GM12891 (cell line): Measurements from ENCODE around the gene PPARA.

Experiments used
- DNase-seq: peaks from one replicate; pipeline ENCODE4 v3.0.0; 2011; ENCODE audit warnings: low spot score; ENCODE audit not compliant: insufficient read length
- FAIRE-seq: peaks from 2 replicates; lab custom pipeline; 2011; peaks lifted over from hg19 to GRCh38; lab: Jason Lieb, UNC
- PAX5 ChIP-seq: IDR thresholded peaks from 2 replicates; pipeline ENCODE4 v1.6.1; 2011; ENCODE audit warnings: low read length, moderate library complexity, mild to moderate bottlenecking; ENCODE audit not compliant: insufficient read depth, severe bottlenecking
- POLR2A ChIP-seq: IDR thresholded peaks from 2 replicates; pipeline ENCODE4 v1.6.1; 2011; ENCODE audit warnings: low read depth, low read length, control low read depth
- POLR2AphosphoS5 ChIP-seq: IDR thresholded peaks from 2 replicates; pipeline ENCODE4 v1.6.1; 2011; ENCODE audit warnings: low read depth, low read length, control low read depth
- POU2F2 ChIP-seq: IDR thresholded peaks from 2 replicates; pipeline ENCODE4 v1.6.1; 2011; ENCODE audit warnings: low read depth, mild to moderate bottlenecking, control low read depth, low read length, moderate library complexity
- SPI1 ChIP-seq: IDR thresholded peaks from 2 replicates; pipeline ENCODE4 v1.6.1; 2011; ENCODE audit warnings: low read depth, low read length, control low read depth
- TAF1 ChIP-seq: IDR thresholded peaks from 2 replicates; pipeline ENCODE4 v1.6.1; 2011; ENCODE audit warnings: low read depth, low read length, control low read depth

PPARA gene

DNA sequence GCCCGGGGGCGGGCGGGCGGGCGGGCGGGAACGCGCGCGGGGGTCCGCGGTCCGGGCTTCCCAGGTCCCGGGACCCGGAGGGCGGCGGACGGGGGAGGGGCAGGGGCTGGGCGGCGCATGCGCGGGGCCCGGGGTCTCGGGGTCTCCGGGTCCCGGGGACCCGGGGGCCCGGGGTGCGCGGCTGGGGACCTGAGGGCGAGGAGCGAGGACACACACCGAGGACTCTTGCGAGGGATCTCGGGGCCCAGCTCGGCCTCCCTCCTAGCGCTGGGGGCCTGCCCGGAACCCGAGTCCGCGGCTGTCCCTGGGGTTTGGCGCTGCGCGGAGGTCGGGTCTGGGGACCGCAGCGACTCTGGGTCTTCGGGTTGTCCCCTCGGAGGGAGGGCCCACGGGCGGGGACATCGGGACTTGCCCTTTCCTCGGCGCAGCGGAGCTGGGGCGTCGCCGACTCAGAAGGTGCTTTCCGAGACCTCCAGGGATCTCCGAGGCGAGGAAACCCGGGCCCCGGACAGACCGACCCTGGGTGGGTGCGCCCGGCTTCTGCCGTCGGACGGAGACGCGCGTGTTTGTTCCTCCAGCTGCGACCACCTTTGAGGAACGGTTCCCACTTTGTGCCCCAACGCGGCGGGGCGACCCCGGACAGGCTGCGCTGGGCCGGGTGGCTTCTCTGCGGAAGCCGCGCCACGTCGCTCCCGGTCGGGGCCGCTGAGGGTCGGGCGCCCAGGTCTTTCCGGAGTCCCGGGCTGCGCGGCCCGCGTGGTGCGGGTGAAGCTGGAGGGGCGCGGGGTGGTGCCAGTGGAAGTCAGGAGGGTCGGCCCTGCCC, 540 bp downstream of the PPARA start:
- peak; percentile 41 for FAIRE-seq

DNA sequence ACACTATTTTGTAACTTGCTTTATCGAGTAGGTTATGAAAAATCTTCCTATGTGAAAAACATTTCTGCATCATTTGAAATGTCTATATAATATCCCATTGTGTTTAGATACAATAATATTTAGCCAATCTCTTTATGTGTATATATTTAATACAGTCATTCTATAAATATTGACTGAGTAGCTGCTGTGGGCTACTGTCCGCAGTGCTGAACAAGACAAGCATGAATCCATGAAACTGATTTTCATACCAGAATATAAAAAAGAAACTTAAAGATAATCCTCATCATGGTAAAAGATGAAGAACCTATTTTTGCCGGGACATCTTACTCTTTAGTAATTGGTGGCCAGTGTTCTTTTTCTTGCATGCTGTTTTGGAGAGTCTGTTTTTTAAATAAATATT, 3.6 kb downstream of the PPARA start:
- FAIRE-seq (no peak), DNase-seq (no peak)
- TF ChIP-seq POLR2AphosphoS5: no peak

More for the DNA sequence above, 540 bp downstream of the PPARA start:
- no peak for TF ChIP-seq PAX5
- no peak for TF ChIP-seq POLR2A
- no peak for TF ChIP-seq SPI1
- TF ChIP-seq POU2F2: no peak
- no peak for TF ChIP-seq TAF1
- no peak for TF ChIP-seq POLR2AphosphoS5
- peak; percentile 74 for DNase-seq

DNA sequence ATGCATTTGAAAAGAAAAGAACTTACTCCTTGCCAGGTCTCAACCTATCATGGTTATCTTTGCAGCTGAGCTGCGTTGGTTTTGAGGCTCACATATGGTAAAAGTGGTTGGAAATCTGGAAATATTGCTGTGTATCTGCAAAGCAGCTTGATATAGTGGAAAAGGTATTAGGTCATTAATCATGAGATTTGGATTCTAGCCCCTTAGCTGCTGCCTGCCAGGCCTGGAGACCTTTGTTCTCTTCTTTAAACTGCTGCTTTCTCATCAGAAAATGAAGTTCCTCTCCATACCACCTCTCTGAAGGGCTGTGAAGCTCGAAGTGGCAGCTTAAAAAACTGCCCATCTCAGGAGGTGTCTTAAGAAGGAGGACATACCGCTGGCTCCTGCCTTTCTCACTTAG, 5.7 kb downstream of the PPARA start:
- no peak for FAIRE-seq
- TF ChIP-seq POLR2A: no peak
- TF ChIP-seq TAF1: no peak
- no peak for DNase-seq

DNA sequence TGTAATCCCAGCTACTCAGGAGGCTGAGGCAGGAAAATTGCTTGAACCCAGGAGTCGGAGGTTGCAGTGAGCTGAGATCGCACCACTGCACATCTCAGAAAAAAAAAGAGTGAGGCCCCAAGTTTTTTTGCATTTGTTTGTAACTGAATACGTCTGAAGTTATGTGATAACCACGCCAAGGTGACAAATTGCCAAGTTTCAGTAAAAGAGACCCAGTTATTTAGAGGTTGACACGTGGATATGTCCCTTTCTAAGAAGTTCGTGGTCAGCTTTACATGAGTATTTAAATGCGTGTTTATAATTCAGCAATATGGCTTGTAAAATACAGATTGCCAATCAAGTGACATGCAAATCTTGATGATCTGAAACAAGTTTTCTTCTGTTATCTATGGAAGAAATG, 8.0 kb downstream of the PPARA start:
- DNase-seq (no peak), FAIRE-seq (no peak)
- TF ChIP-seq POLR2AphosphoS5 (no peak), PAX5 (no peak), TAF1 (no peak), SPI1 (no peak), POLR2A (no peak), POU2F2 (no peak)

DNA sequence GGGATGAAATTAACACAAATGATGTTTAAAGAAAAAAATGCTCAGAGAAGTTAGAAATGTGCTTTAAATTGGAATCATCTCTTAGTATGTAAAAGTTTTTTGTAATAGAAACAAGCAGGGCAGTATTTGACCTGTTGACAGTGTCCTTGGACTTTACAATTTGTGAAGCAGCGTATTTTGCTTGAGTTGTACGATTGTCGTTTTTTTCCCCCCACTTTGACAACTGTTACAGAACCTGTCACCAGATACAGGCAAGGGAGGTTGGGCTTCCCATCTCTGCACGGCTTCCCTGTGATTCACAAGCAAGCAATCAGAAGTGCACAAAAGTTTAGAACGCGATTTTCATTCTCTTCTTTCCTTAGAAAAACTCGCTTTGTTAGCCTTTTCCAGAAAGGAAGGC, 8.9 kb downstream of the PPARA start:
- DNase-seq (no peak), FAIRE-seq (no peak)
- TF ChIP-seq POLR2A (no peak), POLR2AphosphoS5 (no peak), SPI1 (no peak)

DNA sequence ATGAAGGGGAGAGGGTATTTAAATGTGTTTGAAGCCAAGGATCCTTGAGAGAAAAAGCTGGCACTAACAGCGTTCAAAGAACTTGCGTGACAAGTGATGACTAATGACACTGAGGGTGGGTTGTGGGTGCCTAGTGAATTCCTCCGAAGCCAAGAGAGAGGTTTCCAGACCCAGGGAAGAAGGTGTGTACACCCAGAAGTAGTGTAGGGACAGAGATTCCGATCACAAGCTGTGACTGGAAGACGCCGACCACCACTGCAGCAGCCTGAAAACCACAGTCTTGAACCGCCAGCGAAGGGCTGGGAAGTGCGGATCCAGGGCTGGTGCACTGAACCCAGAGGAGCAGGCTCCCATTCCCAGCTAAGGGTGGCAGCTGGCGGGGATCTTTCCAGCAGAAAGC, 9.5 kb downstream of the PPARA start:
- DNase-seq: no peak
- no peak for FAIRE-seq
- TF ChIP-seq PAX5: no peak
- TF ChIP-seq SPI1: no peak
- no peak for TF ChIP-seq POLR2AphosphoS5
- TF ChIP-seq POLR2A: no peak
- no peak for TF ChIP-seq POU2F2
- no peak for TF ChIP-seq TAF1

DNA sequence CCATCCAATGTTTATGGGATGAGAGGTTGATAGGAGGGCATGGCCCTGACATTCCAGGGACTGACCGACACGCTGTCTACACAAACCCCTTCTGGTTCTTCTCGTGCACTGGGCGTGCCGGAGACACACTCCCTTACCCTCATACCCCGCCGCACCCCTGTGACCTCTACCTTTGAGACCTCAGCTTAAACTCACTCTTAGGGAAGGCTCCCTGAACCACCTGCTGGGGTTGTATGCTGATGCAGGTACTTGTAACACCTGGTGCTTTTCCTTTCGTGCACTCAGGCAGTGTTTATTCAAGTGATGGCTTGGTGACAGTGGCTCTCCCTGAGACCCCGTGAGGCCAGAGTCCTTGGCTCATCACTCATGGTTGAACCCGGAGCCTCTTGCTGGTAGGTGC, 12.0 kb downstream of the PPARA start:
- no peak for FAIRE-seq
- no peak for DNase-seq
- TF ChIP-seq POU2F2 (no peak), TAF1 (no peak), POLR2A (no peak), POLR2AphosphoS5 (no peak), PAX5 (no peak), SPI1 (no peak)

DNA sequence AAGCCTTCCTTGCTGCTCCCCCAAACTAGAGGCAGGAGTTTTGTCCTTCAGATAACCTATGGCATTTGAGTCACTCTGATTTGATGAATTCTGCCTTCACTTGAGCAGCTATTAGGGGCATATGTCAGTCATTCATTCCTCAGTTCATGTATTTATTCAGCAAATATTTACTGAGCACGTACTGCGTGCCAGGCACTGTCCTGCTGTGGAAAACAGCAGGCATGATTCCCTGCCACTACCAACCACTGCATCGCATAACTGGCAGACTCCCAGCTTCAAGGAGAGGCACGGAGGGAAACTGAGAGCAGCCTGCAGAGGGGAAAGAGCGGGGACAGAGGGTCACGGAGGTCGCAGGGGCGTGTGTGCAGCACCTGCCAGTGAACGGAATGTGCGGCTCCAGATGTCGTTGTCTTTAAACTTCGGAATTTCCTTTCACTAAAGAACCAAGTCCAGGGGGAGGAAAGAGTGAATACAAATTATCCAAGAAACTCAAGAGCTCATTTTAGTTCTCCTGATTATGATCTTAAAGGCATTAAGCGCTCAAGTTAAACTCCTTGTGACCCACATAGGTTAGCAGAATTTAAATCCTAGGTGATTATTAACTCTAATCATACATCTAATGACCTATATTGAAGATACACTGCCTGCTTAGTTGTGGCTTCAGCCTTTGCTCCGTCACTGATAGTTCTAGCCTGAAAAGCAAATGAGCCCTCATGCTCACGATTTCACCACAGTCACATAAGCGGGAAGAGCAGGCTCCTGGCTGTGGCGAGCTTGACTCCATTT, 12.6 kb downstream of the PPARA start:
- no peak for DNase-seq
- TF ChIP-seq POLR2A: no peak
- no peak for TF ChIP-seq SPI1
- FAIRE-seq: no peak

DNA sequence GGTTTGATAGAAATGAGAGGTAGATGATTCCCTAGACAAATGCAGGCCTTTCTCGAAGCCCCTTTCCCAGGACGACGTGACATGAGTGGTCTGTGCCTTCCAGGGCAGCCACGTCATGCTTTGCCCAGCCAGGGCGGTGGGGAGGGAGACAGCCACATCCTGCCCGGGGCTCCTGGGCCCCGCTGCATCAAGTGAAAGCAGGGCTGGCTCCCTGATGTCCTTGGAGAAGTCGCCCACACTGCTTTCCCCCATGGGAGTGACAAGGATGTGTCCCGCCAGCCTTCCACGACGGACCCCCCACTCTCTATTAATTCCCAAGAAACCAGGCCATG, 13.2 kb downstream of the PPARA start:
- TF ChIP-seq PAX5 (no peak), SPI1 (no peak), POLR2A (no peak), TAF1 (no peak), POLR2AphosphoS5 (no peak), POU2F2 (no peak)
- FAIRE-seq: no peak
- DNase-seq: no peak

DNA sequence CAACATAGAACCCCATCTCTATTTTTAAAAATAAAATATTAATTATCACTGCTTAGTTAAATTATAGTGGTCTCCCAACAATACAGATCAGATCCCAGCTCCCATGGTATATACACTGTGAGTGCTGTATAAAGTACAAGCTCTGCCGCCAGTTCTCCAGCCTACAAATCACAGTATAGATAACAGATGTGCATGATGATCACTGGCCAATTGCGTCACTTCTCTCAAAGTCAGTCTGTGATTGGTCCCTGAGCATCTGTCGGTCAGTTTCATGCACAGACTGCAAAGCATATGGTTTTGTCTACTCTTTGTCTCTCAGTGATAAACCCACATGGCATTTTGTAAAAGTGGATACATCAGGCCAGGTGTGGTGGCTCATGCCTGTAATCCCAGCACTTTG, 15.7 kb downstream of the PPARA start:
- TF ChIP-seq POLR2AphosphoS5 (no peak), POLR2A (no peak), TAF1 (no peak), SPI1 (no peak), POU2F2 (no peak), PAX5 (no peak)
- DNase-seq (no peak), FAIRE-seq (no peak)
